GM21367 (cell line): ENCODE measurements around the gene EIF4G3.
"Not testable (repeated sequence)": the region's sequence is repeated elsewhere in the genome, so short reads cannot be mapped to it uniquely, and the experiment has no call there.

Source experiments
- ATAC-seq: cut with Tn5 transposase; IDR thresholded peaks from one replicate; pipeline ENCODE4 v1.9.1; 2021; ENCODE audit not compliant: unreplicated experiment

Gene EIF4G3

GRCh38 chr1:21185221-21185731 lies 8.6 kb upstream of the EIF4G3 start:
- no peak for ATAC-seq

- ATAC-seq: no peak
Measured at GRCh38 chr1:21184276-21184675, 7.6 kb upstream of the EIF4G3 start.

- ATAC-seq: no peak
Measured at GRCh38 chr1:21182181-21182731, 5.6 kb upstream of the EIF4G3 start.

GRCh38 chr1:21178271-21178670 lies 1.6 kb upstream of the EIF4G3 start:
- not testable (repeated sequence) for ATAC-seq

GRCh38 chr1:21175670-21176581 lies 771 bp downstream of the EIF4G3 start:
- ATAC-seq: peak; percentile 5

GRCh38 chr1:21175324-21175669 lies 1.4 kb downstream of the EIF4G3 start:
- no peak for ATAC-seq

GRCh38 chr1:21174654-21175323 lies 1.9 kb downstream of the EIF4G3 start:
- no peak for ATAC-seq

- ATAC-seq: no peak
Measured at GRCh38 chr1:21174230-21174629, 2.5 kb downstream of the EIF4G3 start.

GRCh38 chr1:21173096-21173495 lies 3.6 kb downstream of the EIF4G3 start:
- ATAC-seq: not testable (repeated sequence)

GRCh38 chr1:21170837-21171236 lies 5.9 kb downstream of the EIF4G3 start:
- ATAC-seq: not testable (repeated sequence)

GRCh38 chr1:21168444-21168843 lies 8.3 kb downstream of the EIF4G3 start:
- ATAC-seq: no peak

GRCh38 chr1:21165646-21166045 lies 11.1 kb downstream of the EIF4G3 start:
- ATAC-seq: no peak

- no peak for ATAC-seq
Measured at GRCh38 chr1:21165076-21165475, 11.6 kb downstream of the EIF4G3 start.

GRCh38 chr1:21164266-21164665 lies 12.4 kb downstream of the EIF4G3 start:
- ATAC-seq: no peak

GRCh38 chr1:21162740-21163464 lies 13.8 kb downstream of the EIF4G3 start:
- ATAC-seq: no peak

- no peak for ATAC-seq
Measured at GRCh38 chr1:21161842-21162241, 14.9 kb downstream of the EIF4G3 start.

GRCh38 chr1:21160263-21160796 lies 16.4 kb downstream of the EIF4G3 start:
- ATAC-seq: no peak

GRCh38 chr1:21157868-21158267 lies 18.8 kb downstream of the EIF4G3 start:
- ATAC-seq: no peak

- no peak for ATAC-seq
Measured at GRCh38 chr1:21157054-21157453, 19.6 kb downstream of the EIF4G3 start.

GRCh38 chr1:21156019-21156418 lies 20.7 kb downstream of the EIF4G3 start:
- no peak for ATAC-seq

- no peak for ATAC-seq
Measured at GRCh38 chr1:21154717-21155116, 22.0 kb downstream of the EIF4G3 start.
